PC-3 (cell line): Measurements from ENCODE around the gene LYRM9. TPM values are rescaled to one million over a fixed set of nuclear protein-coding genes. Genes with fewer than 3 reads are reported as not detected.

ENCODE experiments used
- ATAC-seq: fragments of 200-7000 bp; cut with Tn5 transposase; 2 replicates; pipeline ENCODE4 v1.9.1; 2020; ENCODE audit warnings: mild to moderate bottlenecking, moderate library complexity
- BruUV-seq: library from RNA; stranded (reverse); fragments of 400-500 nt; replicated peaks from 2 replicates; lab custom pipeline; 2021; lab: Mats Ljungman, UMichigan
- CTCF ChIA-PET: fragments of 300-600 bp; sonication (Branson Sonifier 250); formaldehyde crosslinking; loops from one replicate; lab custom pipeline; 2022; ENCODE audit warnings: antibody characterized with exemption; lab: Charles Lee
- POLR2A ChIA-PET: fragments of 300-600 bp; sonication (Branson Sonifier 250); formaldehyde crosslinking; loops from one replicate; lab custom pipeline; 2022; ENCODE audit warnings: antibody characterized with exemption; ENCODE audit not compliant: unreplicated experiment; lab: Charles Lee
- DNase-seq: peaks from one replicate; pipeline ENCODE4 v3.0.0-alpha.2; 2015
- H2AFZ ChIP-seq: fragments of 300-600 bp; sonication (generic); 2 replicates; pipeline ENCODE4 v1.6.0; 2016; ENCODE audit warnings: antibody characterized with exemption, low read length
- H3F3A ChIP-seq: fragments of 300-600 bp; sonication (generic); one replicate; pipeline ENCODE4 v1.6.0; 2017; ENCODE audit warnings: antibody characterized with exemption, low read length, control low read depth, mild to moderate bottlenecking; ENCODE audit not compliant: unreplicated experiment
- H3K27ac ChIP-seq: fragments of 300-600 bp; sonication (generic); 2 replicates; pipeline ENCODE4 v1.5.1; 2016; ENCODE audit warnings: mild to moderate bottlenecking, low read length
- H3K27me3 ChIP-seq: fragments of 300-600 bp; sonication (generic); 2 replicates; pipeline ENCODE4 v1.6.1; 2016; ENCODE audit warnings: low read length, mixed read lengths
- H3K36me3 ChIP-seq: fragments of 300-600 bp; sonication (generic); 2 replicates; pipeline ENCODE4 v1.6.1; 2016; ENCODE audit warnings: low read depth, mixed run types, low read length, mixed read lengths
- H3K4me1 ChIP-seq: fragments of 300-600 bp; sonication (generic); 2 replicates; pipeline ENCODE4 v1.5.1; 2016; ENCODE audit warnings: low read length; ENCODE audit not compliant: insufficient read depth
- H3K4me2 ChIP-seq: fragments of 300-600 bp; sonication (generic); 2 replicates; pipeline ENCODE4 v1.6.0; 2016; ENCODE audit warnings: low read length
- H3K4me3 ChIP-seq: fragments of 300-600 bp; sonication (generic); 2 replicates; pipeline ENCODE4 v1.5.1; 2016; ENCODE audit warnings: mild to moderate bottlenecking, low read length, mixed read lengths
- H3K79me2 ChIP-seq: fragments of 300-600 bp; sonication (generic); 2 replicates; pipeline ENCODE4 v1.6.1; 2017; ENCODE audit warnings: low read length, mixed read lengths
- H3K9ac ChIP-seq: fragments of 300-600 bp; sonication (generic); 2 replicates; pipeline ENCODE4 v1.6.0; 2016; ENCODE audit warnings: mild to moderate bottlenecking, low read length
- H3K9me2 ChIP-seq: fragments of 300-600 bp; sonication (generic); replicated peaks from 2 replicates; pipeline ENCODE4 v1.6.1; 2016; ENCODE audit warnings: mixed run types, low read length, mixed read lengths
- H3K9me3 ChIP-seq: fragments of 300-600 bp; sonication (generic); 2 replicates; pipeline ENCODE4 v1.6.1; 2016; ENCODE audit warnings: low read length, mixed read lengths
- H4K20me1 ChIP-seq: fragments of 300-600 bp; sonication (generic); 2 replicates; pipeline ENCODE4 v1.6.1; 2016; ENCODE audit warnings: low read length, mixed read lengths
- CTCF ChIP-seq: fragments of 300-600 bp; sonication (generic); conservative IDR thresholded peaks from 2 replicates; pipeline ENCODE4 v1.5.1; 2017; ENCODE audit warnings: antibody characterized with exemption, low read depth, mild to moderate bottlenecking, low read length
- EZH2 ChIP-seq: fragments of 300-600 bp; sonication (generic); IDR thresholded peaks from one replicate; pipeline ENCODE4 v1.6.1; 2017; ENCODE audit warnings: antibody characterized with exemption, mild to moderate bottlenecking, low read length; ENCODE audit not compliant: unreplicated experiment
- EZH2phosphoT487 ChIP-seq: fragments of 300-600 bp; sonication (generic); IDR thresholded peaks from 2 replicates; pipeline ENCODE4 v1.6.1; 2018; ENCODE audit warnings: mild to moderate bottlenecking, antibody characterized with exemption, low read length, borderline replicate concordance
- intact Hi-C: fragments of 100-400 bp; cut with micrococcal nuclease; formaldehyde crosslinking; loops from 2 replicates; pipeline ENCODE4 v1.9.0; 2023
- total RNA-seq: library from RNA; depleted of rRNA; stranded (reverse); fragments of >200 nt; gene quantifications from 2 replicates; pipeline ENCODE4 v1.2.3, GENCODE V29; 2014

The LYRM9 gene
- total RNA-seq, 1 experiment from 2014 or later: 0.58 TPM

- H3K4me3 ChIP-seq: no peak overlapping the region
- no peak overlapping the region for H2AFZ ChIP-seq
- intact Hi-C loops: no loop called here
- TF ChIP-seq CTCF (no peak), EZH2 (no peak), EZH2phosphoT487 (no peak)
- BruUV-seq: no TSS peak
- H3F3A ChIP-seq: no peaks in the 10 kb centered on the region
- no peak overlapping the region for H3K27ac ChIP-seq
- H3K4me1 ChIP-seq: no peaks in the 10 kb centered on the region
- no peaks in the 10 kb centered on the region for H3K9me3 ChIP-seq
- no peak overlapping the region for H3K9ac ChIP-seq
- CTCF ChIA-PET: no interaction called here
- H3K79me2 ChIP-seq: no peaks in the 10 kb centered on the region
- H3K36me3 ChIP-seq: no peaks in the 10 kb centered on the region
- no peaks in the 10 kb centered on the region for H3K27me3 ChIP-seq
- POLR2A ChIA-PET: no interaction called here
- no peaks in the 10 kb centered on the region for H4K20me1 ChIP-seq
- H3K4me2 ChIP-seq: no peak overlapping the region
- H3K9me2 ChIP-seq: no peaks in the 10 kb centered on the region
- DNase-seq (no peak), ATAC-seq (no peak)
Observed at GRCh38 chr17:27904534-27905446, 11.6 kb upstream of the LYRM9 start.

- no TSS peak for BruUV-seq
- no peak overlapping the region for H3K4me2 ChIP-seq
- DNase-seq: no peak
- H3K9me3 ChIP-seq: no peaks in the 10 kb centered on the region
- no peaks in the 10 kb centered on the region for H3F3A ChIP-seq
- ATAC-seq: no peak
- TF ChIP-seq EZH2phosphoT487 (no peak), EZH2 (no peak)
- no peak overlapping the region for H3K27ac ChIP-seq
- H3K9ac ChIP-seq: no peak overlapping the region
- H3K36me3 ChIP-seq: no peaks in the 10 kb centered on the region
- H4K20me1 ChIP-seq: no peaks in the 10 kb centered on the region
- ChIA-PET POLR2A (no interaction called here), CTCF (no interaction called here)
- no peaks in the 10 kb centered on the region for H3K4me1 ChIP-seq
- intact Hi-C loops: no loop called here
- no peaks in the 10 kb centered on the region for H3K79me2 ChIP-seq
- no peak overlapping the region for H2AFZ ChIP-seq
- H3K9me2 ChIP-seq: no peaks in the 10 kb centered on the region
- no peak overlapping the region for H3K4me3 ChIP-seq
- no peaks in the 10 kb centered on the region for H3K27me3 ChIP-seq
Observed at GRCh38 chr17:27904114-27904513, 10.9 kb upstream of the LYRM9 start.

- no peaks in the 10 kb centered on the region for H3F3A ChIP-seq
- H3K27ac ChIP-seq: no peak overlapping the region
- H3K9me3 ChIP-seq: no peaks in the 10 kb centered on the region
- POLR2A ChIA-PET: no interaction called here
- H3K4me2 ChIP-seq: no peak overlapping the region
- no peaks in the 10 kb centered on the region for H3K27me3 ChIP-seq
- TF ChIP-seq CTCF: no peak
- TF ChIP-seq EZH2: no peak
- no peak for TF ChIP-seq EZH2phosphoT487
- no peak for DNase-seq
- no peak overlapping the region for H3K4me3 ChIP-seq
- no TSS peak for BruUV-seq
- no peak overlapping the region for H2AFZ ChIP-seq
- H3K36me3 ChIP-seq: no peaks in the 10 kb centered on the region
- no peaks in the 10 kb centered on the region for H3K4me1 ChIP-seq
- CTCF ChIA-PET: no interaction called here
- no peaks in the 10 kb centered on the region for H3K79me2 ChIP-seq
- no peaks in the 10 kb centered on the region for H3K9me2 ChIP-seq
- H3K9ac ChIP-seq: no peak overlapping the region
- no peaks in the 10 kb centered on the region for H4K20me1 ChIP-seq
- intact Hi-C loops: loop anchor here (10.0 kb wide), 2 partner anchors 115 to 355 kb away; no protein-coding TSS in a partner anchor
- no peak for ATAC-seq
Observed at GRCh38 chr17:27899525-27899924, 6.4 kb upstream of the LYRM9 start.
